K562 (cell line): ENCODE measurements around the gene BTRC. TPM values are rescaled to one million over a fixed set of nuclear protein-coding genes. Genes with fewer than 3 reads are reported as not detected.

Experiments used
- ATAC-seq: fragments of 200-7000 bp; cut with Tn5 transposase; 3 replicates; pipeline ENCODE4 v1.9.1; 2020; ENCODE audit warnings: moderate library complexity
- BruUV-seq: library from RNA; stranded (reverse); fragments of 400-500 nt; replicated peaks from 2 replicates; lab custom pipeline; 2021; lab: Mats Ljungman, UMichigan
- CTCF ChIA-PET: fragments of 300-600 bp; formaldehyde crosslinking; extraction: SDS; loops from one replicate; lab custom pipeline; 2021; ENCODE audit warnings: low intra/inter-chr PET ratio; lab: Yijun Ruan, JAX
- POLR2A ChIA-PET: fragments of 300-600, 350-650 bp; sonication (Branson Sonifier 250); formaldehyde crosslinking; extraction: SDS; loops from one replicate; lab custom pipeline; 2021; ENCODE audit warnings: antibody characterized with exemption, inconsistent platforms; lab: Yijun Ruan, JAX
- DNase-seq, 4 experiments: peaks; one replicate each; pipeline versions ENCODE4 v3.0.0 to v3.0.0-alpha.2; 2011 to 2018; ENCODE audit warnings: low spot score in 3 of 4, mixed read lengths in 3 of 4; ENCODE audit errors: extremely low read depth in 1 of 4
- FAIRE-seq: peaks from 2 replicates; lab custom pipeline; 2011; peaks lifted over from hg19 to GRCh38; lab: Jason Lieb, UNC
- H2AFZ ChIP-seq: 2 replicates; pipeline ENCODE4 v1.6.0; 2011; ENCODE audit warnings: low read depth, low read length, control low read depth, inconsistent platforms
- H3K27ac ChIP-seq: fragments of 200-600 bp; 3 replicates; pipeline ENCODE4 v1.8.0; 2011; ENCODE audit warnings: low read depth, mild to moderate bottlenecking, control low read depth, inconsistent platforms, low read length, moderate library complexity, mixed read lengths; ENCODE audit errors: extremely low read depth
- H3K27me3 ChIP-seq, 2 experiments: fragments of 300-600 bp in 1 of 2; 2 replicates in 1 of 2; 3 replicates in 1 of 2; pipeline versions ENCODE4 v1.6.0 to v1.8.0; 2011; ENCODE audit warnings: inconsistent platforms in 2 of 2, low read length in 2 of 2, mild to moderate bottlenecking in 1 of 2, mixed read lengths in 1 of 2, moderate library complexity in 1 of 2; ENCODE audit not compliant: control insufficient read depth in 2 of 2, insufficient read depth in 2 of 2
- H3K36me3 ChIP-seq: fragments of 300-600 bp; 3 replicates; pipeline ENCODE4 v1.8.0; 2011; ENCODE audit warnings: mild to moderate bottlenecking, low read length, inconsistent platforms; ENCODE audit not compliant: control insufficient read depth, insufficient read depth
- H3K4me1 ChIP-seq, 2 experiments: fragments of 200-600 bp in 1 of 2; replicated peaks in 1 of 2; 2 replicates in 1 of 2; 3 replicates in 1 of 2; pipeline versions ENCODE4 v1.5.1 to v1.8.0; 2011; ENCODE audit warnings: inconsistent platforms in 2 of 2, low read length in 2 of 2, mild to moderate bottlenecking in 1 of 2, mixed read lengths in 1 of 2, moderate library complexity in 1 of 2; ENCODE audit not compliant: control insufficient read depth in 2 of 2, insufficient read depth in 2 of 2
- H3K4me2 ChIP-seq: 2 replicates; pipeline ENCODE4 v1.6.1; 2011; ENCODE audit warnings: low read length, control low read depth, inconsistent platforms, mixed read lengths; ENCODE audit not compliant: insufficient read depth
- H3K4me3 ChIP-seq: fragments of 200-600 bp; sonication (generic), shearing (Covaris generic); 2 replicates; pipeline ENCODE4 v1.5.1; 2016; ENCODE audit warnings: control low read depth, inconsistent platforms
- H3K79me2 ChIP-seq: fragments of 200-600 bp; 3 replicates; pipeline ENCODE4 v1.8.0; 2011; ENCODE audit warnings: low read length, inconsistent platforms; ENCODE audit not compliant: control insufficient read depth, insufficient read depth
- H3K9ac ChIP-seq, 2 experiments: 2 replicates each; pipeline versions ENCODE4 v1.6.0 to v1.6.1; 2011; ENCODE audit warnings: low read depth in 2 of 2, low read length in 2 of 2, control low read depth in 1 of 2, inconsistent platforms in 1 of 2, mild to moderate bottlenecking in 1 of 2, mixed read lengths in 1 of 2; ENCODE audit not compliant: insufficient read depth in 1 of 2
- H3K9me1 ChIP-seq: one replicate; pipeline ENCODE4 v1.6.0; 2011; ENCODE audit warnings: inconsistent platforms, mild to moderate bottlenecking, low read length, moderate library complexity; ENCODE audit not compliant: control insufficient read depth, insufficient read depth
- H3K9me3 ChIP-seq: replicated peaks from 2 replicates; pipeline ENCODE4 v1.5.1; 2011; ENCODE audit warnings: low read depth, low read length, inconsistent platforms; ENCODE audit not compliant: control insufficient read depth, insufficient read depth
- H4K20me1 ChIP-seq: replicated peaks from 2 replicates; pipeline ENCODE4 v1.6.1; 2011; ENCODE audit warnings: low read length, inconsistent platforms, mixed read lengths; ENCODE audit not compliant: control insufficient read depth, insufficient read depth
- BDP1 ChIP-seq: IDR thresholded peaks from 3 replicates; pipeline ENCODE4 v1.6.1; 2011; ENCODE audit not compliant: insufficient read length, insufficient read depth
- CEBPZ ChIP-seq: fragments of 150-350 bp; IDR thresholded peaks from 2 replicates; pipeline ENCODE4 v1.6.1; 2014; ENCODE audit warnings: low read depth, mild to moderate bottlenecking, low read length, borderline replicate concordance
- DLX4 ChIP-seq: fragments of 250-450 bp; sonication (Bioruptor Pico); IDR thresholded peaks from 2 replicates; pipeline ENCODE4 v1.6.1; 2021; ENCODE audit warnings: mild to moderate bottlenecking
- FOXA3 ChIP-seq, 2 experiments: fragments of 450-650 bp in 1 of 2; sonication (generic) in 1 of 2; formaldehyde crosslinking; IDR thresholded peaks in 1 of 2; conservative IDR thresholded peaks in 1 of 2; 2 replicates each; pipeline versions ENCODE4 v1.4.0 to v1.8.0; 2020 to 2022; ENCODE audit warnings: mild to moderate bottlenecking in 2 of 2, missing genetic modification reagents in 1 of 2
- FOXO4 ChIP-seq: fragments of 450-650 bp; formaldehyde crosslinking; IDR thresholded peaks from 2 replicates; pipeline ENCODE4 v1.4.0; 2020; ENCODE audit warnings: mild to moderate bottlenecking, moderate library complexity
- HSF4 ChIP-seq: fragments of 250-450 bp; sonication (Bioruptor Pico); IDR thresholded peaks from 2 replicates; pipeline ENCODE4 v2.1.2; 2022; ENCODE audit warnings: mild to moderate bottlenecking, moderate library complexity, borderline replicate concordance
- ILF3 ChIP-seq: fragments of 450-650 bp; IDR thresholded peaks from 2 replicates; pipeline ENCODE4 v1.6.1; 2018; ENCODE audit warnings: antibody characterized with exemption, mild to moderate bottlenecking, moderate library complexity, borderline replicate concordance
- KLF13 ChIP-seq: fragments of 450-650 bp; IDR thresholded peaks from 2 replicates; pipeline ENCODE4 v1.6.1; 2016; ENCODE audit warnings: missing genetic modification characterization, low read depth, mild to moderate bottlenecking, missing compliant biosample characterization, moderate library complexity, borderline replicate concordance
- MAFK ChIP-seq: IDR thresholded peaks from 2 replicates; pipeline ENCODE4 v1.6.1; 2011; ENCODE audit warnings: low read length, improper control_type of control experiment
- PHF21A ChIP-seq: fragments of 450-650 bp; IDR thresholded peaks from 2 replicates; pipeline ENCODE4 v1.6.1; 2017; ENCODE audit warnings: low read depth, borderline replicate concordance
- SRSF1 ChIP-seq: fragments of 200-400 bp; formaldehyde crosslinking; IDR thresholded peaks from 2 replicates; pipeline ENCODE4 v1.6.1; 2017; ENCODE audit warnings: mild to moderate bottlenecking, low read depth, low read length, moderate library complexity
- ZBTB49 ChIP-seq: sonication (generic); formaldehyde crosslinking; IDR thresholded peaks from 2 replicates; pipeline ENCODE4 v1.8.0; 2022; ENCODE audit warnings: missing genetic modification reagents, mild to moderate bottlenecking, borderline replicate concordance
- ZNF143 ChIP-seq: sonication (generic); formaldehyde crosslinking; IDR thresholded peaks from 2 replicates; pipeline ENCODE4 v1.9.0; 2022; ENCODE audit warnings: mild to moderate bottlenecking, missing genetic modification reagents
- ZNF282 ChIP-seq: sonication (generic); formaldehyde crosslinking; IDR thresholded peaks from 2 replicates; pipeline ENCODE4 v1.8.1; 2023; ENCODE audit warnings: missing genetic modification reagents
- in situ Hi-C: fragments of 300-500 bp; cut with MboI; formaldehyde crosslinking; loops from 4 replicates; pipeline ENCODE4 v1.15.0; 2018; ENCODE audit warnings: inconsistent platforms, mixed read lengths
- intact Hi-C: fragments of 100-400 bp; cut with micrococcal nuclease; formaldehyde crosslinking; loops from 2 replicates; pipeline ENCODE4 v1.14.2; 2022
- polyA plus RNA-seq, 8 experiments: library from polyadenylated mRNA; depleted of rRNA in 4 of 8; stranded (reverse) in 5 of 8; unstranded in 3 of 8; fragments of >200 nt; fragmentation: Nextera tagmentation in 2 of 8; fragmentation: Illumina TruSeq in 1 of 8; extraction: Ambion mirVana in 2 of 8; extraction: Trizol in 1 of 8; gene quantifications; 2 replicates each; pipeline versions ENCODE4 v1.2.1 to v1.2.3, GENCODE V29; 2011 to 2014; ENCODE audit warnings: inconsistent platforms in 1 of 8, missing spikeins in 1 of 8
- total RNA-seq, 7 experiments: library from RNA; depleted of rRNA in 6 of 7; stranded (reverse); fragments of >200 nt in 6 of 7; fragmentation: Illumina TruSeq in 2 of 7; extraction: Trizol in 2 of 7; gene quantifications; 2 replicates each; pipeline versions ENCODE4 v1.2.1 to v1.2.3, GENCODE V29; 2011 to 2021; ENCODE audit warnings: low replicate concordance in 1 of 7

The BTRC gene
- total and polyA plus RNA-seq, 9 of the 15 experiments (the other 6 are each of a cell fraction or from before 2014, with no cell fraction given), result 1.6 to 15.4 (median 7.0) TPM

GRCh38 chr10:101351017-101351416 is 2.9 kb upstream of the BTRC start (continued):
- no peak for TF ChIP-seq CEBPZ
- no peak for TF ChIP-seq PHF21A
- no peak for TF ChIP-seq FOXA3 (CRISPR knock-in tag; conservative IDR thresholded peaks at IDR 0.05 in 1 of 2, IDR thresholded peaks at IDR 0.05 in 1 of 2)

GRCh38 chr10:101351477-101351876 is 2.5 kb upstream of the BTRC start:
- H4K20me1 ChIP-seq, result no peaks in the 10 kb centered on the region
- H3K9me3 ChIP-seq, result no peaks in the 10 kb centered on the region
- FAIRE-seq (no peak), ATAC-seq (no peak), DNase-seq (no peak)
- H3K4me1 ChIP-seq, result peaks cover 0 to 6% of the 10 kb centered on the region in 2 experiments; a peak in 3 of 5 replicates
- no peaks in the 10 kb centered on the region for H3K27me3 ChIP-seq
- no peak overlapping the region for H3K27ac ChIP-seq
- no peaks in the 10 kb centered on the region for H3K9me1 ChIP-seq
- H3K79me2 ChIP-seq, result peaks cover 14% of the 10 kb centered on the region
- BruUV-seq, result no TSS peak
- intact Hi-C loops, result no loop called here
- no peak overlapping the region for H3K9ac ChIP-seq
- H3K4me2 ChIP-seq, result no peak overlapping the region
- ChIA-PET POLR2A (no interaction called here), CTCF (no interaction called here)
- in situ Hi-C loops, result no loop called here
- H2AFZ ChIP-seq, result no peak overlapping the region
- H3K36me3 ChIP-seq, result no peaks in the 10 kb centered on the region
- H3K4me3 ChIP-seq, result no peak overlapping the region
- TF ChIP-seq BDP1 (no peak), HSF4 (CRISPR knock-in tag) (no peak), KLF13 (tag) (no peak), ZBTB49 (CRISPR knock-in tag) (no peak), FOXO4 (CRISPR knock-in tag) (no peak), ZNF143 (CRISPR knock-in tag) (no peak), SRSF1 (no peak), ZNF282 (CRISPR knock-in tag) (no peak), ILF3 (no peak), MAFK (no peak), DLX4 (no peak)
